NCI-H82 treated with DMSO at 0.1 percent for 48 hours (cell line): ENCODE results near the gene GAL3ST3.
A peak's percentile ranks its signal among the peaks of the same experiment; 100 is the strongest.
"Not testable (repeated sequence)": the region's sequence is repeated elsewhere in the genome, so short reads cannot be mapped to it uniquely, and the experiment has no call there.

Experiments
- DNase-seq: peaks from one replicate; lab custom pipeline; 2025; ENCODE audit not compliant: unreplicated experiment; lab: John Stamatoyannopoulos, UW

GAL3ST3 gene

DNA sequence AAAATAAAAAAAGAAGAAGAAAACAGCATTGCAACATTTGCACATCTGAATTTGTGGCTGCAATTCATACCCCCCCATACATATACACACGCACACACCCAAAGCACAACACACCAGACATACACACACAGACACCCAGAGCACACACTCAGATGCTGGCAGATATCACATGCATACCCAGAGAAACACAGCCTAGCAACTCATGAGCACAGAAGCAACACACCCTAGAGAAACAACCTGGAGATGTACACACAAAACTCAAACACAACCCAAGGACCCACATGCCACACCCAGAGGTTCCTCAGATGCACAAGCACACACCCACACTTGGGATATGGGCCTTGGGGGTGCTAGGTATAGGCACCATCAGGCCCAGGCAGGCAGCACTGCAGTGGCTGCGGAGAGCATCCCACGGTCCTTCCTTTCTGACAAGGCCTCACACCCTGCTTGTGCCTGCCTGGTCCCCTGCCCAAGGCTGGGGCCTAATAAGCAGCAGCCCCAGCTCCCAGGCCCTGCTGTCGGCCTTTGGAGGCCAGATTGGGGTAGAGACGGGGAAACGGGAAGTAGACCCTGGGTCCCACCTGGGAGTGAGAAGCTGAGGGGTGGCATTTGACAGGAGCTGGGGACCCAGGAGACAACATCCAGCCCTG, 34.0 kb downstream of the GAL3ST3 start:
- no peak for DNase-seq

DNA sequence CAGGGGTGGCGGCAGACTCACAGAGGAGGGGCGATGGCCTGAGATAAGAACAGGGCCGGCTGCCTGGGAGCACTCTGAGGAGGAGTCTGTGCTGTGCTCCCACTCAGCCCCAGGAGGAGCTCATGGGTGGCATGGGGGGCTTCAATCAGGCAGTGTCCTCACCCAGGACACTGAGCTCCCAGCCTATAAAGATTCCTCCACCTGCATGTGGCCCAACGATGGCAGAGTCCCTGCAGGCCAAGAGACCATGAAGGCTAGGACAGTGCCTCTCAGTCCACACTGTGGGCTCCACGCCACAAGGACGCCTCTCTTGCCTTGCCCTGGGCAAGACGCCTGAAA, 35.2 kb downstream of the GAL3ST3 start:
- no peak for DNase-seq

DNA sequence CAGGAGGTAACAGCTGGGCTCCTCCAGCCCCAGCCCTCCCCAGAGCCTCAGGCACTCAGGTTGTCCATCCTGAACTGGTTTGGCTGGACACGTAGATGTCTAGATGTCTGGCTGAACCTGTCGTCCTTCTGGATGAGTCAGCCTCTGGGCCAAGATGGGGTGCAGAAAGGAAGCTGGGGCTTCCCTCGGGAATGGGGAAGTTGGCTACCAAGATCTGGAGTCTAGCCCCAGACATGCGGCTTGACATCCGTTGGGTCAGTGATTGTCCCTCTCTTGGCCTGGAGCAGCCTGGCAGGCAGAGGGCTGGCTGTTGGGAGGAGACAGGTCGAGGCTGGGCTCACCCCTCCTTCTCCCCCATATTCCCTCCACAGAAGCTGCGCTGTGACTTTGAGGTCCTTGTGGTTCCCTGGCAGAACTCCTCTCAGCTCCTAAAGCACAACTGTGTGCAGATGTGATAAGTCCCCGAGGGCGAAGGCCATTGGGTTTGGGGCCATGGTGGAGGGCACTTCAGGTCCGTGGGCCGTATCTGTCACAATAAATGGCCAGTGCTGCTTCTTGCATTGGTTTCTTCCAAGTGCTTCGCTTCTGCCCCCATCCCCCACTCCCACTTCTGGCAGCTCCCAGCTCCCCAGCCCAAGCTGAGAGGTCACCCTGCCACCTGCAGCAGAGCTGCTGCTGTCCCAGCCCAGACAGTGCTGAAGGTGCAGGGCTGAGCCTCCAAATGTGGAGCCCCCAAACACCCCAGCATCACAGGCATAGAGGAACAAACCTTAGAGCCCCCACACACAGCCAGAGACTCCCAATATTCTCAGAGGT, 35.8 kb downstream of the GAL3ST3 start:
- no peak for DNase-seq

DNA sequence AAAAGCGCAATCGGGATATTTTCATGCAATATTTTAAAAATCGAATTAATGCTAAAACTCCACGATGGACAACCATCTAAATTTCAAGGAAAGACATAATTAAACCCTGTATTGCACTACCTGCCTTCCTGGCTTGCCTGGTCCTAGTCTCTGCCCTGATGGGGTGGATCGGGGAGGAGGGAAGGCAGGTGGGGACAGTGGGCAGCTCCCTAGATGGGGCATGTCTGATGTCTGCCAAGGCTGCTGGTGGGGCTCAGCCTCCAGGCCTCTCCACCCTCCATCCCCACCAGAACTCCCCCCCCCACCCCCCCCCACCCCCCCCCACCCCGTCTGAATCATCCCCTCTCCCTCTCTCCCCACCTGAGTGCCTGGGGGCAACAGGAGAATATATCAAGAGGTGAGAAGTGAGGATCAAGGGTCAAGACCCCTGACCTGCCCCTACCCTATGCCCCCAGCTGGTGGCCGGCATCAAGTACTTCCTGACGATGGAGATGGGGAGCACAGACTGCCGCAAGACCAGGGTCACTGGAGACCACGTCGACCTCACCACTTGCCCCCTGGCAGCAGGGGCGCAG, 36.5 kb downstream of the GAL3ST3 start:
- DNase-seq, result no peak

DNA sequence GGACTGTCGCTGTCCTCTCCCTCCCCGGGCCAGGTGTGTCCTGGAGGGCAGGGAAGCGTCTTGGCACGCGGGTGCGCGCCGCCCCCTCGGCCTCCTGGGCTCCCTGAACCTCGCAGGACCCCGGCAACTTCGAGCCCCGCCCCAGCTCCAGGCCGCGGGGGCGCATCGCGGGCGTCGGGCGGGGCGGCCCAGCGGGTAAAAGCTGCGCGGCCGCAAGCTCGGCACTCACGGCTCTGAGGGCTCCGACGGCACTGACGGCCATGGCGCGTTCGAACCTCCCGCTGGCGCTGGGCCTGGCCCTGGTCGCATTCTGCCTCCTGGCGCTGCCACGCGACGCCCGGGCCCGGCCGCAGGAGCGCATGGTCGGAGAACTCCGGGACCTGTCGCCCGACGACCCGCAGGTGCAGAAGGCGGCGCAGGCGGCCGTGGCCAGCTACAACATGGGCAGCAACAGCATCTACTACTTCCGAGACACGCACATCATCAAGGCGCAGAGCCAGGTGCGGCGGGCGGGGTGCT, 37.1 kb downstream of the GAL3ST3 start, which contains the start of gene CST6:
CST6 (plus strand) TSS at position 224 of the 519 bp plus-strand sequence; CDS start at position 261, 37 bp downstream.
- DNase-seq, result no peak

DNA sequence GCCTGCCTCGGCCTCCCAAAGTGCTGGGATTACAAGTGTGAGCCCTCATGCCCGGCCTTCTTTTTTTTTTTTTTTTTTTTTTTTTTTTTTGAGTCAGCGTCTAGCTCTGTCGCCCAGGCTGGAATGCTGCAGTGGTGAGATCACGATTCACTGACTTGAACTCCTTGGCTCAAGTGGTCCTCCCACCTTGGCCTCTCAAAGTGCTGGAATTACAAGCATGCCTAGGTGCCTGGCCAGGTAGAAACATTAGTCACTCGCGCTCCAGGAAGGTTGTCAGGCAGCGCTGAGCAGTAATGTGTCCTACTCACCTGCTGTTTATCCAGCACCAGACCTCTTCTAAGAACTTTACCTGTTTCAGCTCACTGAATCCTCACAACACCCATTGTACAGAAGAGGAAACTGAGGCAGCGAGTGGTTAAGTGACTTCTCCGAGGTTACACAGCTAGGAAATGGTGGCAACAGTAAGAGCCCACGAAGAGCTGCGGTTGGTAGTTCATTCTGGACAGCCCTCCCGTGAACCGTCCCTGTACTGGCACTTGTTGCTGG, 37.6 kb downstream of the GAL3ST3 start:
- no peak for DNase-seq

DNA sequence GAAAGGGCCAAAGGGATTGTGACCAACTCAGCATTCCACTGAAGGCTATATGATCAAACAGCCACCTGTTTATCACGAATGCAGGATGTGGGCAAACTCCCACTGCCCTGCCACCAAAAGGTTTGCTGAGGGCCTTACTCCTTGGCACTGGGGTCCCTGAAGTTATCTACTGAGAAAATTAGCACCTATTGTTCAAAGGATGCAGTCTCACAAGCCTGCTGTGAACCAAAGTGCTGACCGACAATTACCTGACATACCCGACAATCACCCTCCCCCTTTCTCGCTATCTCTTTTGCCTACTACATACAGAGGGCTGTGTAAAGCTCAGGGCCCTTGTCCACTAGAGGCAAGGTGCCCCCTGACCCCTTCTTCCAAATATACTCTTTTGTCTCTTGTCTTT, 38.9 kb downstream of the GAL3ST3 start:
- DNase-seq, result not testable (repeated sequence)

DNA sequence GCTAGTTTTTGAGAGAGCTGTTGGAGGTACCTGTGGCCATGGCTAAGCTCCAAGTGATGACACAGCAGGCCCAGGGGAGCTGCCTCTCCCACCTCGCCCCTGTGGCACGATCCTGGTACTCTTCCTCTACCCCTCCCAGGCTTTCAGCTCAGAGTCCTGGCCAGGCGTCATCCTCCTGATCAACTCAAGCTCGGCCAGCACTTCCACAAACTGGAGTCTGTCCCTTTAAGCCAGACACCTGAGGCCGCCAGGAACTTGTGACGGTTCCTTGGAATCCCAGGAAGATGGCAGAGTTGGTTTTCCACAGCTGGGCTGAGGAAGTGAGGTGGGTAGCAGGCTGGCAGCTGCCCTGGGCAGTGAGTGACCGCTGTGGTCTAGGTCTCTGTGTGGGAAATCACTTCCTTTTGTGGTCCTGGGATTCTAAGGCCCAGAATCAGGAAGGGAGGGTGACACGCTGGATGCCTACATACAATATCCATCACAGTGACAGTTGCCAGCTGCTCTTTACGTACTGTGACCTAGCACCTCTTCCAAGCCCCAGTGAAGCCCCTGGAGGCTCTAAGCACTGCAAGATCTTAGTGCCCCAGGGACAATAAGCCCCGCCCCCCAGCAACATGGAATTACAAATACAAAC, 40.4 kb downstream of the GAL3ST3 start:
- peak; percentile 3 for DNase-seq

DNA sequence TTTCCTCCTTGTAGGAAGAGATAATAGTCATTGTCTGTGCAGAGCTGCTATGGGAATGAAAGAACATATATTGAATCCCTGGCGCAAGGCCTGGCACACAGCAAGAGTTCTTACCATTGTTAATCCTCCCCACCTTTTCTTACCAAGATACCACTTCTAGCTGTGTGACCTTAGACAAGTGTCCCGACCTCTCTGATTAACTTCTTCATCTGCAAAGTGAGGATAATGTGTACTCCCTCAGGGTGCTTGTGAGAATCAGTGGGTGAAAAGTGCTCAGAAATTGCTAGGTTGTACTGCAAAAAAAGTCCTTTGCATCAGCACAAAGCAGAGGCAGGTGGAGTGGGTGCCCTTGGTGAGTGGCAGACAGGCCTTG, 40.9 kb downstream of the GAL3ST3 start:
- no peak for DNase-seq

DNA sequence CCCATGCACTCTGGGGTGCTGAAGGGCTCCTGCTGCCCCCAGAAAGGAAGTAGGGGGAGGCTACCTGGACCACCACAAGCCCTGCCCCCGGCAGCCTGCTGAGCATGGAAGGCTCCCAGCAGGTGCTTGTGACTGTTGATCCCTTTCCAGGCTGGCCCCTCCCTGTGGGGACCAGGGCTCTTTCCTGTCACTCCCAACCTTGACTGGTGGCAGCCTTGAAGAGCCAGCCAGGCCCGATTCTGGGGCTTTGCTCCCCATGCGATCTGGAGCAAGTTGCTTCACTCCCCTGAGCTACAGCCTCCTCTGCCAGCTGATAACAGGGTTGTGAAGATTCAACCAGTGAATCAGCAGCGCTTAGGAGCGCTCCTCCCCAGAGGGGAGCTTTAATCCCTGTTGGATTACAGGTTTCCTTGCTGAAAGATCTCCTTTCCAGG, 41.7 kb downstream of the GAL3ST3 start:
- DNase-seq, result peak; percentile 5

DNA sequence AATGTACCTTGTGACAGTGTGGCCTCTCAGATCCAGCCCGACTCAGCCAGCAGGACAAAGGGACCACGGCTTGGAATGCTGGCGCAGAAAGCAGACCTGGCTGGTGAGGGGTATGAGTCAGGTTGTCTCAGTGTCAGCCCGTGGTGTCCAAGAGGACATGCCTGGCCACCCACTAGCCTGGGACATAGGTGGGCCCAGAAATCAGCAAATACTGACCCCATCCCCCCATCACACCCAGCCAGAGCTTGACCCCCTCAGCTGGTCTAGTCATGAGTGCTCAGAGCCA, 42.1 kb downstream of the GAL3ST3 start:
- no peak for DNase-seq

DNA sequence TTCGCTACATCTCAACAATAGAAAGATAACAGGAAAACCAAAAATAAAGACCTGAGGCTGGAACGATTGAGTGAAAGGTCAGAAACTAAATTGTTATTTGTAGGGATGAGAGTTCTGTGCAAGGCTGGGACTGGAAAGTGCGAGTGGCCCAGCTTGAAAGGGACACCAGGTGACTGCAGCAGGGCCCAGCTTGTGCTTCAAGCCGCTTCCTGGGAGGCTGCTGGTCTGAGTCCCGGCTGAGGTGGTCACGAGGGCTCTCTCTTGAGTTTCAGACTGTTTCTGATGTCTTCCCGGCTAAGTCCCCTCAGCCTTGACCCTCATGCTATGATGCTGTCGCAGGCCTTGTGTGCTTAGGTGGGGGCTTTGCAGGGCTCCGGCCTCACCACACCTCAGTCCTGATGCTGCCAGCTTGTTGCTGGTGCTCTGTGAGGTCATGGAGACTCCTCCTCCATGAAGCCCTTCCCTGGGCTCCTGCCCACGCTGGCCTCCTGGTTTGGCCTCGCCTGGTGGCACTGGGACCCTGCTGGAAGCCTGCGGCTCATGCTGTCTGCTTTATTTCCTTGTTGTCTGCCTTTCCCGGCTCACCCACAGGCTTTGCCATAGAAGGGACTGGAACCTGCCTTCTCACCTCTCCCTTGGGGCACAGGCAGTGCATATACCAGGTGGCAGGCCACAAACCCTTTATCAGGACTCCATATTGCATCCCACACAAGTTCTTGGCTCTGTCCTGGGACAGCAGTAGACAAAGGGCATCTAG, 42.6 kb downstream of the GAL3ST3 start:
- DNase-seq, result no peak

DNA sequence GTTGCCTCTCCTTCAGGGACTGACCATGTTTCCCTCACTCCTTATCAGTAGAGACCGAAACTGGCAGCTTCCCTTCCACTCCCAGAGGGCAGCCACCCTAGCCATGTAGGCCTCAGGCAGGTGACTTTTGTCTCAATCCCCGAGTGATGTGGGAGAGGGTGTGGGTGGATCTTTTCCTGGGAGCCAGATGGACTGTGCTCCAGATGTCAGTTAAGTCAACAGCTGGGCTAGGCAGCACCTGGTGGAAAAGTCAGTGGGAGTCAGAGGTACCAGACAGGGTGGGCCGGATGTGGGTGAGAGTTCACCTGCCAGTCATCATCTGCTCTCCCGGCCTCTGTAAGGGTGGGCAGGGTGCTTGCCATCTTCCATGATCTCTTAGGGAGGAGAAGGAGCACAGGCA, 44.8 kb downstream of the GAL3ST3 start:
- no peak for DNase-seq

DNA sequence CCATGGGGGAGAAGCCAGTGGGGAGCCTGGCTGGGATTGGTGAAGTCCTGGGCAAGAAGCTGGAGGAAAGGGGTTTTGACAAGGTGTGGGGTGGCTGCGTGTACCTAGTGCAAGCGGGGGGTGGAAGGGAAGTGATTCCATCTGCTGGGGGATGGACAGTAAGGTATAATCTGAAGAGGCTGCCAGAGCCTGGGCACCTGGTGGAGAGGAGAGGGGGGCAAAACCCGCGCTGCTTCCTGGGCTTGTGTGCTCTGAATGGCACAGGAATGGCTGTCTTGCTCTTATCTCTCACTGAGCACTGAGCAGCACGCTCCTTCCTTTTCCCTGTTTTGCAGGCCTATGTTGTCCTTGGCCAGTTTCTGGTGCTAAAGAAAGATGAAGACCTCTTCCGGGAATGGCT, 45.7 kb downstream of the GAL3ST3 start:
- DNase-seq, result no peak

DNA sequence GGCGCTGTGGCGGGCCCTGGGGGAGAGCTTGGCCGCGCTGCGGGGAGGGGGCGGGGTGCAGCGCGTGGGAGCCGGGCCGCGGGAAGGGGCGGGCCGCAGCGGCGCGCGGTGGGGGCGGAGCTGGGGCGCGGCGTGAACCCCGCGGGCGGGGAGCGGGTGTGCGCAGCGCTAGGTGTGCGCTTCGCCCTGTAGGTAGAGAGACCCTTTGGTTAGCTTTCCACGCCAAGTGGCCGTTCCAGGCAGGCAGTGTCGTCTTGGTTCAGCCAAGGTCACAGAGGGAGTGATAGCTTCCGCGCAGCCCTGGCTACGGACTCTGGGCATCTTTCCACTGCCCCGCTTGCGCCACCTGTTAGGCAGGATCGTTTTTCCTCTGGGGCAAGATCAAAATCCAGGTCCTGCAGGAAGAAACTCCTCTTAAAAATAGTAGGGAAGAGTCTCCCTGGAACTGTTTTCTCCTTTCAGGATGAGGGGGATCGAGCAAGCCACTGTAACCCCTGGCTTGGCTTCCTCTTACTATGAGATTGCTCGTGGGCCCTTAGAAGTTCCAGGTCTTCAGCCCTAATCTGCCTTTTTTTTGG, 46.2 kb downstream of the GAL3ST3 start:
- no peak for DNase-seq

DNA sequence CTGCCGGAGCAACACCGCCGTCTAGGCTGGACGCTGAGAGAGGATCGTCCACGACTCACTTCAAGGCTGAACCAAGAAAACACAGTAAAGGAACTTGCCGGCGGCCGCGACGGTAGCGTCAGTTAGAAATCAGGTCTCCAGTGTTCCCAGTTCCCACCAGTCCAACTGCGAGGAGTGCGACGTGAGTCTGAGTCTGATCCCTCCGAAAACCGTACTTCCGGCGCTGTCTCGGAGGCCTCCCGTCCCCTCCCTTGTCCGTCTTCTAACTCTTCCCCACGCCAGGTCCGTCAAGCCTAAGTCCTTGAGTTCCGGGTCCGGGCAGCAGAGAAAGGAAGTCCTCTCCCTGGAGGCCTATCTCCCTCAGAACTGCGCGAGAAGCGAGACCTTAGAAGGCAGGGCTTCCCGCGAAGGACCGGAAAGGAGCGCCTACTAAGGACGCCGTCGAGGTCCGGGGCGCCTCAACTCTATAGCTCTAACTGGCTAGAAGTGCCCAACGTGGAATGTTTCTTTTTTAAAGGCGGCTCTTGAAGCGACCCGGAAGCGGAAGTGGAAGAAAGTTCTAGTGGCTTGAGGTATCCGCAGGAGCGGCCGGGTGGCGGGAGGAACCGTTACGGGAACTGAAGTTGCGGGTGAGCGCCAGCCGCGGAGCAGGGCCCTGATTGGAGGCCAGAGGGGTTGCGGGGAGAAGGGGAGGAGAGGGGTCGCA, 46.9 kb downstream of the GAL3ST3 start, which contains the start of the genes BANF1 and EIF1AD:
BANF1 (plus strand) TSS at position 562 of the 706 bp plus-strand sequence. CDS start 748 bp downstream, outside the sequence.
EIF1AD (minus strand) TSS at position 216 of the 706 bp plus-strand sequence. CDS start 1,768 bp downstream, outside the sequence.
- DNase-seq, result peak; percentile 88

DNA sequence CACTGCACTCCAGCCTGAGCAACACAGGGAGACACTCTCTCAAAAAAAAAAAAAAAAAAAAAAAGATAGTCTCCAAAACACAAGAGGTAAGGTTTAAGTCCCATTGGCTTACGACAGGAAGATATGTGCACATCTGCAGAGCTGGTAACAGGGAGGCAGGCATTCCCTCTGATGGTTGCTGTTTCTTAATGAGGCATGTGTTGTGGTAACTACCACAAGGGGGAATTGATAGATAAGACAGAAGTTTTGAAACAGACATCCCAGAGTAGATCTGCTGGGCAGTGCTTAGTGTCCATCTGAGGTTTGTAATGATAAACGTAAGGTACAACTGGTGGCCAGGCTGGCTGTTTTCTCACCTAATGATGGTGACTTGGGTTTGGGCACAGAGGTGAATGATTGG, 51.7 kb downstream of the GAL3ST3 start:
- no peak for DNase-seq

DNA sequence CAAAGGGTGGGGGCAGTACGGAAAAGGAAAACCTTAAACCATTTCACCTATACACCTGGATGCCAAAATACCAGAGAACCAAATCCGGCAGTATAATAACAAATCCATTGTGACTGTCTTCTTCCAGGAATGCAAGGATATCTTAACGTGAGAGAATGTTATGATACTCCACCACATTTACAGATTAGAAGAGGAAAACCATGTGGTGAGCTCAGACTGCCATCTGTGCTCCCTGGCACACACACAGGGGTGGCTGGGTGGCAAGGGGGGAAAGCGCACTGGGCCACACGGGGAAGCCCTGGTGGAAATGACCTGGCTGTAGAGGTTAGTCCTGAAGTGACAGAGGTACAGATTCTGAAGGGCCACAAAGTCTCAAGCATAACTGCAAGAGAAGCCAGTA, 56.9 kb downstream of the GAL3ST3 start:
- no peak for DNase-seq
